PFSK-1 (cell line): Measurements from ENCODE around the gene ZNF397.

Experiments used
- FOXP2 ChIP-seq: optimal IDR thresholded peaks from 2 replicates; pipeline ENCODE3; 2011; ENCODE audit warnings: borderline replicate concordance, control low read depth, inconsistent platforms; ENCODE audit not compliant: insufficient read depth; ENCODE audit errors: extremely low read length, extremely low read depth
- POLR2AphosphoS5 ChIP-seq: IDR thresholded peaks from 2 replicates; pipeline ENCODE4 v1.6.1; 2012; ENCODE audit warnings: low read depth, mild to moderate bottlenecking, control low read depth, low read length, moderate library complexity
- REST ChIP-seq, 2 experiments: IDR thresholded peaks; 2 replicates each; pipeline versions ENCODE4 v1.6.1 to v1.8.0; 2011 to 2012; ENCODE audit warnings: low read depth in 2 of 2, low read length in 2 of 2, control low read depth in 1 of 2, inconsistent platforms in 1 of 2, mild to moderate bottlenecking in 1 of 2, moderate library complexity in 1 of 2; ENCODE audit not compliant: insufficient read depth in 1 of 2
- SIN3A ChIP-seq: IDR thresholded peaks from 2 replicates; pipeline ENCODE4 v1.6.1; 2012; ENCODE audit warnings: mild to moderate bottlenecking, low read length, moderate library complexity, borderline replicate concordance; ENCODE audit not compliant: insufficient read depth
- TAF1 ChIP-seq: IDR thresholded peaks from 2 replicates; pipeline ENCODE4 v1.6.1; 2012; ENCODE audit warnings: low read length, control low read depth, borderline replicate concordance; ENCODE audit not compliant: insufficient read depth

ZNF397 gene

GRCh38 chr18:35278085-35278484 is 37.3 kb downstream of the ZNF397 start:
- TF ChIP-seq REST (IDR thresholded peaks at IDR 0.05; ENCODE audit: insufficient read depth in 1 of 2, low read depth in 2 of 2, low read length in 2 of 2), result no peak
- no peak for TF ChIP-seq FOXP2
- TF ChIP-seq SIN3A, result no peak
- no peak for TF ChIP-seq TAF1
- TF ChIP-seq POLR2AphosphoS5, result no peak

- no peak for TF ChIP-seq POLR2AphosphoS5
- TF ChIP-seq TAF1, result no peak
- TF ChIP-seq SIN3A, result no peak
- no peak for TF ChIP-seq FOXP2
- no peak for TF ChIP-seq REST (IDR thresholded peaks at IDR 0.05; ENCODE audit: insufficient read depth in 1 of 2, low read depth in 2 of 2, low read length in 2 of 2)
These were observed 38.1 kb downstream of the ZNF397 start for GRCh38 chr18:35278969-35279368.

DNA sequence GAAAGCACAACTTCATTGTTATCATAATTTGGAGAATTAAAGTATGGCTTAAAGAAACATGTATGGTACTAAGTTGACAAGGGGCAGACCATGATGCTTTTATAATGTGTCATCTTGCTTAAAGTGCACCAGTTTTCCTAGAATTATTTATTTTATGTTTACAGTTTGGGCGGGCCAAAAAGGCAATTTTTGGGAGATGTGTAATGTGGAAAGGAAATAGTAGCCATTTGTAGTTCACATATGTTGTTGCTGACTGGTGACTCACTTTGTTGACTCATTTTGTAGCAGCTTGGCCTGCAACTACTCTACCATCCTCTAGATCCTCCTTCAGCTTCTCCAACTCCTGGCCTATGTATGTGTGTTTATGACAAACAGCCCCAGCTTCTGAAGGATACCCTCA is 41.5 kb downstream of the ZNF397 start:
- no peak for TF ChIP-seq SIN3A

- no peak for TF ChIP-seq REST (IDR thresholded peaks at IDR 0.05; ENCODE audit: insufficient read depth in 1 of 2, low read depth in 2 of 2, low read length in 2 of 2)
- no peak for TF ChIP-seq FOXP2
- TF ChIP-seq SIN3A, result no peak
- TF ChIP-seq TAF1, result no peak
- no peak for TF ChIP-seq POLR2AphosphoS5
These were observed 43.3 kb downstream of the ZNF397 start for GRCh38 chr18:35283923-35284794.

GRCh38 chr18:35284841-35285240 is 44.0 kb downstream of the ZNF397 start:
- TF ChIP-seq FOXP2 (no peak), POLR2AphosphoS5 (no peak), TAF1 (no peak), SIN3A (no peak), REST (IDR thresholded peaks at IDR 0.05; ENCODE audit: insufficient read depth in 1 of 2, low read depth in 2 of 2, low read length in 2 of 2) (no peak)
